ENCODE results near the gene GKN1.
"Not testable (repeated sequence)": the region's sequence is repeated elsewhere in the genome, so short reads cannot be mapped to it uniquely, and the experiment has no call there.

Gene GKN1

GRCh38 chr2:68974251-68974650 lies at the start of gene GKN1:
Gene GKN1, plus strand, starts transcription at chr2:68974636. Its CDS starts 42 bp downstream, at chr2:68974678.
- no peak for DNase-seq

- peak; percentile 40 for DNase-seq
Observed at GRCh38 chr2:68925295-68925896, 49.0 kb upstream of the GKN1 start.

GRCh38 chr2:68926796-68927195 lies 47.6 kb upstream of the GKN1 start:
- no peak for DNase-seq

GRCh38 chr2:68931149-68931711 lies 43.2 kb upstream of the GKN1 start:
- no peak for DNase-seq

GRCh38 chr2:68931799-68932198 lies 42.6 kb upstream of the GKN1 start:
- DNase-seq = no peak

- DNase-seq = no peak
Observed at GRCh38 chr2:68932402-68932801, 42.0 kb upstream of the GKN1 start.

- no peak for DNase-seq
Observed at GRCh38 chr2:68934021-68934420, 40.4 kb upstream of the GKN1 start.

- no peak for DNase-seq
Observed at GRCh38 chr2:68935471-68935870, 39.0 kb upstream of the GKN1 start.

GRCh38 chr2:68936427-68936826 lies 38.0 kb upstream of the GKN1 start:
- no peak for DNase-seq

- no peak for DNase-seq
Observed at GRCh38 chr2:68936889-68937288, 37.5 kb upstream of the GKN1 start.

- DNase-seq = no peak
Observed at GRCh38 chr2:68937346-68938055, 36.9 kb upstream of the GKN1 start.

GRCh38 chr2:68938938-68939337 lies 35.5 kb upstream of the GKN1 start:
- no peak for DNase-seq

GRCh38 chr2:68939962-68940361 lies 34.5 kb upstream of the GKN1 start:
- DNase-seq = no peak

- DNase-seq = no peak
Observed at GRCh38 chr2:68940369-68940768, 34.1 kb upstream of the GKN1 start.

GRCh38 chr2:68942827-68943226 lies 31.6 kb upstream of the GKN1 start:
- DNase-seq = no peak

- peak; percentile 65 for DNase-seq
Observed at GRCh38 chr2:68943581-68944568, 30.6 kb upstream of the GKN1 start.

GRCh38 chr2:68946117-68946516 lies 28.3 kb upstream of the GKN1 start:
- no peak for DNase-seq

GRCh38 chr2:68948710-68949109 lies 25.7 kb upstream of the GKN1 start:
- no peak for DNase-seq

GRCh38 chr2:68951899-68952298 lies 22.5 kb upstream of the GKN1 start:
- DNase-seq = no peak

- no peak for DNase-seq
Observed at GRCh38 chr2:68952887-68953521, 21.4 kb upstream of the GKN1 start, which contains the start of gene GKN2. Gene GKN2, minus strand, starts transcription at chr2:68952893. Its CDS starts 32 bp downstream, at chr2:68952861.

- not testable (repeated sequence) for DNase-seq
Observed at GRCh38 chr2:68955432-68955831, 19.0 kb upstream of the GKN1 start.

- no peak for DNase-seq
Observed at GRCh38 chr2:68959001-68959400, 15.4 kb upstream of the GKN1 start.

GRCh38 chr2:68961380-68961779 lies 13.1 kb upstream of the GKN1 start:
- DNase-seq = no peak
